IMR-90 (cell line): ENCODE measurements around the gene TPM4. TPM values are rescaled to one million over a fixed set of nuclear protein-coding genes. Genes with fewer than 3 reads are reported as not detected.
A peak's percentile ranks its signal among the peaks of the same experiment; 100 is the strongest.

Experiments used
- ATAC-seq: fragments of 200-7000 bp; cut with Tn5 transposase; 2 replicates; pipeline ENCODE4 v1.9.1; 2020; ENCODE audit warnings: low read depth, mild to moderate bottlenecking, moderate library complexity
- BruUV-seq: library from RNA; stranded (reverse); fragments of 400-500 nt; replicated peaks from 2 replicates; lab custom pipeline; 2021; lab: Mats Ljungman, UMichigan
- CTCF ChIA-PET: fragments of 300-600 bp; formaldehyde crosslinking; extraction: SDS; loops from one replicate; lab custom pipeline; 2021; ENCODE audit warnings: antibody characterized with exemption; lab: Yijun Ruan, JAX
- POLR2A ChIA-PET: fragments of 300-600 bp; sonication (Branson Sonifier 250); formaldehyde crosslinking; loops from one replicate; lab custom pipeline; 2022; ENCODE audit warnings: antibody characterized with exemption; ENCODE audit not compliant: unreplicated experiment; lab: Charles Lee
- DNase-seq: peaks from one replicate; pipeline ENCODE4 v3.0.0; 2013
- H2AFZ ChIP-seq: replicated peaks from 2 replicates; pipeline ENCODE3; 2013; ENCODE audit warnings: low read length, mild to moderate bottlenecking; ENCODE audit not compliant: poor library complexity
- H2AK5ac ChIP-seq: 2 replicates; pipeline ENCODE4 v1.6.1; 2013; ENCODE audit warnings: low read depth, low read length, inconsistent platforms
- H2AK9ac ChIP-seq: replicated peaks from 2 replicates; pipeline ENCODE3; 2013; ENCODE audit warnings: mild to moderate bottlenecking, low read depth, low read length, moderate library complexity; ENCODE audit not compliant: poor library complexity
- H2BK120ac ChIP-seq: 2 replicates; pipeline ENCODE4 v1.6.1; 2013; ENCODE audit warnings: low read depth, low read length, inconsistent platforms
- H2BK15ac ChIP-seq: 3 replicates; pipeline ENCODE4 v1.6.1; 2013; ENCODE audit warnings: low read depth, low read length, inconsistent platforms
- H2BK20ac ChIP-seq: 2 replicates; pipeline ENCODE4 v1.6.1; 2013; ENCODE audit warnings: low read depth, mild to moderate bottlenecking, inconsistent platforms, low read length, moderate library complexity
- H2BK5ac ChIP-seq: 2 replicates; pipeline ENCODE4 v1.6.1; 2013; ENCODE audit warnings: mild to moderate bottlenecking, low read depth, low read length, inconsistent platforms; ENCODE audit not compliant: poor library complexity, severe bottlenecking
- H3K14ac ChIP-seq: replicated peaks from 2 replicates; pipeline ENCODE4 v1.6.1; 2013; ENCODE audit warnings: low read depth, low read length, inconsistent platforms
- H3K18ac ChIP-seq: 2 replicates; pipeline ENCODE4 v1.6.1; 2013; ENCODE audit warnings: low read depth, low read length, control low read depth
- H3K23ac ChIP-seq: 2 replicates; pipeline ENCODE4 v1.6.1; 2013; ENCODE audit warnings: low read depth, low read length, inconsistent platforms
- H3K27ac ChIP-seq: 2 replicates; pipeline ENCODE4 v1.5.1; 2013; ENCODE audit warnings: mild to moderate bottlenecking, control low read depth, low read length; ENCODE audit not compliant: insufficient read depth
- H3K27me3 ChIP-seq: 2 replicates; pipeline ENCODE4 v1.6.1; 2013; ENCODE audit warnings: low read length; ENCODE audit not compliant: control insufficient read depth, insufficient read depth
- H3K36me3 ChIP-seq: 2 replicates; pipeline ENCODE4 v1.6.1; 2013; ENCODE audit warnings: low read length, mixed read lengths; ENCODE audit not compliant: control insufficient read depth, insufficient read depth
- H3K4ac ChIP-seq: 2 replicates; pipeline ENCODE4 v1.6.1; 2013; ENCODE audit warnings: low read depth, low read length, inconsistent platforms
- H3K4me1 ChIP-seq: 2 replicates; pipeline ENCODE4 v1.6.1; 2013; ENCODE audit warnings: low read length, mixed read lengths; ENCODE audit not compliant: control insufficient read depth, insufficient read depth
- H3K4me2 ChIP-seq: 2 replicates; pipeline ENCODE4 v1.6.1; 2013; ENCODE audit warnings: low read depth, mild to moderate bottlenecking, control low read depth, low read length, moderate library complexity
- H3K4me3 ChIP-seq: 2 replicates; pipeline ENCODE4 v1.5.1; 2013; ENCODE audit warnings: low read depth, mild to moderate bottlenecking, control low read depth, low read length, moderate library complexity; ENCODE audit not compliant: insufficient read depth
- H3K56ac ChIP-seq: 2 replicates; pipeline ENCODE4 v1.6.1; 2013; ENCODE audit warnings: low read length, inconsistent platforms; ENCODE audit not compliant: insufficient read depth; ENCODE audit errors: extremely low read depth
- H3K79me1 ChIP-seq, 2 experiments: 2 replicates each; pipeline ENCODE4 v1.6.1; 2013; ENCODE audit warnings: low read length in 2 of 2, inconsistent platforms in 1 of 2, low read depth in 1 of 2
- H3K9ac ChIP-seq: 2 replicates; pipeline ENCODE4 v1.6.1; 2013; ENCODE audit warnings: low read depth, low read length, control low read depth
- H3K9me1 ChIP-seq: 2 replicates; pipeline ENCODE4 v1.6.1; 2013; ENCODE audit warnings: low read length, inconsistent platforms; ENCODE audit not compliant: insufficient read depth
- H3K9me3 ChIP-seq: 2 replicates; pipeline ENCODE4 v1.6.1; 2013; ENCODE audit warnings: low read length; ENCODE audit not compliant: control insufficient read depth, insufficient read depth
- H4K20me1 ChIP-seq: 2 replicates; pipeline ENCODE4 v1.6.1; 2013; ENCODE audit warnings: low read length, inconsistent platforms; ENCODE audit not compliant: insufficient read depth
- H4K5ac ChIP-seq: 2 replicates; pipeline ENCODE4 v1.6.1; 2013; ENCODE audit warnings: mild to moderate bottlenecking, low read depth, low read length, control low read depth
- H4K8ac ChIP-seq, 2 experiments: 2 replicates each; pipeline ENCODE4 v1.6.1; 2013; ENCODE audit warnings: low read depth in 2 of 2, low read length in 2 of 2, control low read depth in 1 of 2, inconsistent platforms in 1 of 2
- H4K91ac ChIP-seq: 2 replicates; pipeline ENCODE4 v1.6.1; 2013; ENCODE audit warnings: low read depth, low read length, inconsistent platforms; ENCODE audit not compliant: insufficient read depth
- BHLHE40 ChIP-seq: fragments of 150-350 bp; IDR thresholded peaks from 2 replicates; pipeline ENCODE4 v1.6.1; 2016; ENCODE audit warnings: mild to moderate bottlenecking, low read depth, low read length
- CEBPB ChIP-seq: IDR thresholded peaks from 2 replicates; pipeline ENCODE4 v1.6.1; 2012; ENCODE audit warnings: low read depth, low read length, improper control_type of control experiment
- CHD1 ChIP-seq: IDR thresholded peaks from 2 replicates; pipeline ENCODE4 v1.6.1; 2012; ENCODE audit warnings: low read depth, low read length, improper control_type of control experiment
- FOS ChIP-seq: fragments of 150-350 bp; IDR thresholded peaks from 2 replicates; pipeline ENCODE4 v1.6.1; 2016; ENCODE audit warnings: low read depth, low read length
- MAFK ChIP-seq: IDR thresholded peaks from 2 replicates; pipeline ENCODE4 v1.6.1; 2012; ENCODE audit warnings: low read depth, low read length, improper control_type of control experiment
- MAZ ChIP-seq: IDR thresholded peaks from 2 replicates; pipeline ENCODE4 v1.6.1; 2012; ENCODE audit warnings: low read depth, mild to moderate bottlenecking, low read length, improper control_type of control experiment, moderate library complexity, borderline replicate concordance
- MXI1 ChIP-seq: IDR thresholded peaks from 2 replicates; pipeline ENCODE4 v1.6.1; 2012; ENCODE audit warnings: low read depth, mild to moderate bottlenecking, low read length, moderate library complexity, borderline replicate concordance
- NFE2L2 ChIP-seq: fragments of 150-350 bp; IDR thresholded peaks from 2 replicates; pipeline ENCODE4 v1.6.1; 2016; ENCODE audit warnings: low read depth, mild to moderate bottlenecking, low read length
- POLR2A ChIP-seq: IDR thresholded peaks from 2 replicates; pipeline ENCODE4 v1.6.1; 2012; ENCODE audit warnings: mild to moderate bottlenecking, low read depth, low read length
- RAD21 ChIP-seq: IDR thresholded peaks from 2 replicates; pipeline ENCODE4 v1.6.1; 2012; ENCODE audit warnings: low read length, improper control_type of control experiment
- RCOR1 ChIP-seq: IDR thresholded peaks from 2 replicates; pipeline ENCODE4 v1.6.1; 2012; ENCODE audit warnings: mild to moderate bottlenecking, low read length, improper control_type of control experiment; ENCODE audit not compliant: insufficient replicate concordance
- RFX5 ChIP-seq: IDR thresholded peaks from 2 replicates; pipeline ENCODE4 v1.8.0; 2012; ENCODE audit warnings: low read depth, mild to moderate bottlenecking, low read length, moderate library complexity
- SMC3 ChIP-seq: fragments of 150-350 bp; IDR thresholded peaks from 2 replicates; pipeline ENCODE4 v1.6.1; 2016; ENCODE audit warnings: low read depth, mild to moderate bottlenecking, antibody characterized with exemption, low read length, moderate library complexity
- WGBS, 2 experiments: methylation state at CpG; one replicate each; pipeline versions ENCODE4 v1.1.5 to v1.1.7; 2013; ENCODE audit warnings: missing lambda C conversion rate in 2 of 2; ENCODE audit not compliant: insufficient read length in 1 of 2; ENCODE audit errors: extremely low coverage in 2 of 2; 5-methylcytosine and 5-hydroxymethylcytosine counted together
- dilution Hi-C: fragments of 300-500 bp; cut with HindIII; formaldehyde crosslinking; loops from one replicate; pipeline ENCODE4 v1.14.3; 2018; ENCODE audit warnings: low sequenced_read_pairs; ENCODE audit not compliant: unreplicated experiment
- in situ Hi-C: fragments of 300-500 bp; cut with MboI; formaldehyde crosslinking; loops from 3 replicates; pipeline ENCODE4 v1.14.3; 2019; ENCODE audit warnings: low sequenced_read_pairs, inconsistent platforms, mixed read lengths
- intact Hi-C: fragments of 100-400 bp; cut with micrococcal nuclease; formaldehyde crosslinking; loops from 2 replicates; pipeline ENCODE4 v1.10.0; 2022
- polyA plus RNA-seq, 3 experiments: library from polyadenylated mRNA; depleted of rRNA; stranded (reverse); fragments of >200 nt; gene quantifications; 2 replicates each; pipeline ENCODE4 v1.2.3, GENCODE V29; 2012; ENCODE audit warnings: low replicate concordance in 1 of 3
- total RNA-seq: library from RNA; depleted of rRNA; stranded (reverse); fragments of >200 nt; gene quantifications from 2 replicates; pipeline ENCODE4 v1.2.3, GENCODE V29; 2012
- TF ChIP-seq, protein P1 (sequence below): fragments of 150-350 bp; IDR thresholded peaks from 2 replicates; pipeline ENCODE4 v1.6.1; 2017; ENCODE audit warnings: mild to moderate bottlenecking, antibody characterized with exemption, low read length, low read depth
- TF ChIP-seq, protein P2 (sequence below): conservative IDR thresholded peaks from 2 replicates; pipeline ENCODE4 v1.5.1; 2012; ENCODE audit warnings: mild to moderate bottlenecking, low read depth, low read length, improper control_type of control experiment
- TF ChIP-seq, protein P3 (sequence below): fragments of 150-350 bp; IDR thresholded peaks from 2 replicates; pipeline ENCODE4 v1.6.1; 2016; ENCODE audit warnings: low read depth, mild to moderate bottlenecking, low read length, moderate library complexity, borderline replicate concordance

Gene TPM4
- total and polyA plus RNA-seq, 2 of the 4 experiments (the other 2 are of a cell fraction) = 1,075 to 1,160 TPM

DNA sequence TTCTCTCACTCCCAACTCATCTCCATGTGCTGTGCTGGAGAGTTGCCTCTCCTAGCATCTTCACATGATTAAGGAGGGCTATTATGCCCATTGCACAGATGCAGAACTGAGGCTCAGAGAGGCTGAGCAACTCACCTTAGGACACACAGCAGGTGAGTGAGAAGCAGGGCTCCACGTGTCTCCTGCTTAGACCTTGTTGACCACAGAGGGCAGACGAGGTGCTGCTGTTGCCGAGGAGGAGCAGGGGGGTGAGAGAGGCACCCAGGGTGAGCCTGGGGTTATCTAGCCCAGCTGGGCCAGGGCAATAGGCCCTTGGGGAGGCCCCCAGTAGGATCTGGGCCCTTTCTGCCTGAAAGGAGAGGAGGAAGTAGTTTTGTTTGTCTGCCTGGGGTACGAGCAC is 64.7 kb downstream of the TPM4 start:
- no peak for ATAC-seq
- Histone ChIP-seq H3K79me1 (no peaks in the 10 kb centered on the region), H2BK15ac (no peak overlapping the region), H3K4me3 (no peak overlapping the region), H3K27me3 (no peaks in the 10 kb centered on the region; the same call in 1 of the 2 replicates), H2BK120ac (no peak overlapping the region), H4K5ac (no peak overlapping the region), H3K18ac (no peak overlapping the region), H3K56ac (no peak overlapping the region), H4K20me1 (no peaks in the 10 kb centered on the region), H3K4me1 (no peaks in the 10 kb centered on the region), H4K8ac (no peak overlapping the region), H3K27ac (no peak overlapping the region), H2BK5ac (no peak overlapping the region), H3K4ac (no peak overlapping the region), H3K36me3 (no peaks in the 10 kb centered on the region), H3K9me1 (0 out of 2 replicates have a peak, but pooled peaks cover under 1% of the 10 kb centered on the region), H2AK5ac (no peak overlapping the region), H4K91ac (no peak overlapping the region), H2AFZ (peak overlapping the region; percentile 63), H3K9me3 (no peaks in the 10 kb centered on the region), H3K14ac (no peak overlapping the region), H2AK9ac (no peak overlapping the region), H3K9ac (no peak overlapping the region), H3K23ac (no peak overlapping the region), H2BK20ac (no peak overlapping the region), H3K4me2 (no peak overlapping the region)
- no peak for DNase-seq
- no CpG with 5 or more reads among the region's 4 CpGs for WGBS, 2 experiments
- no peak for TF ChIP-seq MAZ
- no peak for TF ChIP-seq CHD1
- TF ChIP-seq BHLHE40 = no peak
- no peak for TF ChIP-seq SMC3
- TF ChIP-seq MXI1 = no peak
- TF ChIP-seq MAFK = no peak
- TF ChIP-seq RFX5 = no peak
- no peak for TF ChIP-seq RCOR1
- no peak for TF ChIP-seq CEBPB
- TF ChIP-seq, protein P1, sequence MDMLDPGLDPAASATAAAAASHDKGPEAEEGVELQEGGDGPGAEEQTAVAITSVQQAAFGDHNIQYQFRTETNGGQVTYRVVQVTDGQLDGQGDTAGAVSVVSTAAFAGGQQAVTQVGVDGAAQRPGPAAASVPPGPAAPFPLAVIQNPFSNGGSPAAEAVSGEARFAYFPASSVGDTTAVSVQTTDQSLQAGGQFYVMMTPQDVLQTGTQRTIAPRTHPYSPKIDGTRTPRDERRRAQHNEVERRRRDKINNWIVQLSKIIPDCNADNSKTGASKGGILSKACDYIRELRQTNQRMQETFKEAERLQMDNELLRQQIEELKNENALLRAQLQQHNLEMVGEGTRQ = no peak
- TF ChIP-seq, protein P2, sequence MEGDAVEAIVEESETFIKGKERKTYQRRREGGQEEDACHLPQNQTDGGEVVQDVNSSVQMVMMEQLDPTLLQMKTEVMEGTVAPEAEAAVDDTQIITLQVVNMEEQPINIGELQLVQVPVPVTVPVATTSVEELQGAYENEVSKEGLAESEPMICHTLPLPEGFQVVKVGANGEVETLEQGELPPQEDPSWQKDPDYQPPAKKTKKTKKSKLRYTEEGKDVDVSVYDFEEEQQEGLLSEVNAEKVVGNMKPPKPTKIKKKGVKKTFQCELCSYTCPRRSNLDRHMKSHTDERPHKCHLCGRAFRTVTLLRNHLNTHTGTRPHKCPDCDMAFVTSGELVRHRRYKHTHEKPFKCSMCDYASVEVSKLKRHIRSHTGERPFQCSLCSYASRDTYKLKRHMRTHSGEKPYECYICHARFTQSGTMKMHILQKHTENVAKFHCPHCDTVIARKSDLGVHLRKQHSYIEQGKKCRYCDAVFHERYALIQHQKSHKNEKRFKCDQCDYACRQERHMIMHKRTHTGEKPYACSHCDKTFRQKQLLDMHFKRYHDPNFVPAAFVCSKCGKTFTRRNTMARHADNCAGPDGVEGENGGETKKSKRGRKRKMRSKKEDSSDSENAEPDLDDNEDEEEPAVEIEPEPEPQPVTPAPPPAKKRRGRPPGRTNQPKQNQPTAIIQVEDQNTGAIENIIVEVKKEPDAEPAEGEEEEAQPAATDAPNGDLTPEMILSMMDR = no peak
- TF ChIP-seq, protein P3, sequence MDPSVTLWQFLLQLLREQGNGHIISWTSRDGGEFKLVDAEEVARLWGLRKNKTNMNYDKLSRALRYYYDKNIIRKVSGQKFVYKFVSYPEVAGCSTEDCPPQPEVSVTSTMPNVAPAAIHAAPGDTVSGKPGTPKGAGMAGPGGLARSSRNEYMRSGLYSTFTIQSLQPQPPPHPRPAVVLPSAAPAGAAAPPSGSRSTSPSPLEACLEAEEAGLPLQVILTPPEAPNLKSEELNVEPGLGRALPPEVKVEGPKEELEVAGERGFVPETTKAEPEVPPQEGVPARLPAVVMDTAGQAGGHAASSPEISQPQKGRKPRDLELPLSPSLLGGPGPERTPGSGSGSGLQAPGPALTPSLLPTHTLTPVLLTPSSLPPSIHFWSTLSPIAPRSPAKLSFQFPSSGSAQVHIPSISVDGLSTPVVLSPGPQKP = no peak
- TF ChIP-seq POLR2A = no peak
- no peak for TF ChIP-seq RAD21
- TF ChIP-seq FOS = no peak
- no peak for TF ChIP-seq NFE2L2
- dilution Hi-C loops = no loop called here
- CTCF ChIA-PET = no interaction called here
- POLR2A ChIA-PET = no interaction called here
- intact Hi-C loops = no loop called here
- in situ Hi-C loops = no loop called here
- BruUV-seq = no TSS peak
